Fibroblast of lung (primary cell): ENCODE data around the gene PDE2A. TPM values are rescaled to one million over a fixed set of nuclear protein-coding genes. Genes with fewer than 3 reads are reported as not detected.

Experiments used
- DNase-seq, 2 donors: peaks; one replicate each; pipeline versions ENCODE4 v3.0.0 to v3.0.0-alpha.2; 2010; ENCODE audit warnings: low read depth in 2 of 2
- H2AFZ ChIP-seq: 2 replicates; pipeline ENCODE4 v1.5.1; 2012; ENCODE audit warnings: low read length, control low read depth, inconsistent platforms
- H3K27ac ChIP-seq: 2 replicates; pipeline ENCODE4 v1.5.1; 2011; ENCODE audit warnings: low read length, control low read depth; ENCODE audit not compliant: insufficient read depth
- H3K27me3 ChIP-seq: 2 replicates; pipeline ENCODE4 v1.5.1; 2011; ENCODE audit warnings: mild to moderate bottlenecking, low read length; ENCODE audit not compliant: control insufficient read depth, insufficient read depth
- H3K36me3 ChIP-seq: 2 replicates; pipeline ENCODE4 v1.5.1; 2011; ENCODE audit warnings: low read length; ENCODE audit not compliant: control insufficient read depth, insufficient read depth
- H3K4me1 ChIP-seq: 2 replicates; pipeline ENCODE4 v1.5.1; 2011; ENCODE audit warnings: low read length; ENCODE audit not compliant: control insufficient read depth, insufficient read depth; ENCODE audit errors: extremely low read depth
- H3K4me2 ChIP-seq: 2 replicates; pipeline ENCODE4 v1.5.1; 2011; ENCODE audit warnings: low read length, control low read depth; ENCODE audit not compliant: insufficient read depth; ENCODE audit errors: extremely low read depth
- H3K4me3 ChIP-seq, 4 experiments: fragments of 200-600 bp in 1 of 4; sonication (generic) in 1 of 4; replicated peaks in 1 of 4; 2 replicates each; pipeline ENCODE4 v1.5.1; 2011 to 2016; ENCODE audit warnings: low read length in 4 of 4, low read depth in 3 of 4, mild to moderate bottlenecking in 3 of 4, control low read depth in 2 of 4, inconsistent platforms in 1 of 4, mixed read lengths in 1 of 4; ENCODE audit not compliant: insufficient read depth in 1 of 4; ENCODE audit errors: control extremely low read depth in 1 of 4
- H3K79me2 ChIP-seq: 2 replicates; pipeline ENCODE4 v1.5.1; 2012; ENCODE audit warnings: mild to moderate bottlenecking, low read length, inconsistent platforms; ENCODE audit not compliant: control insufficient read depth, insufficient read depth
- H3K9ac ChIP-seq: 2 replicates; pipeline ENCODE4 v1.5.1; 2011; ENCODE audit warnings: mild to moderate bottlenecking, low read length, control low read depth; ENCODE audit not compliant: insufficient read depth
- H3K9me3 ChIP-seq: 2 replicates; pipeline ENCODE4 v1.5.1; 2012; ENCODE audit warnings: low read depth, low read length; ENCODE audit not compliant: control insufficient read depth, insufficient read depth
- H4K20me1 ChIP-seq: 2 replicates; pipeline ENCODE4 v1.5.1; 2011; ENCODE audit warnings: low read length; ENCODE audit not compliant: control insufficient read depth, insufficient read depth; ENCODE audit errors: extremely low read depth
- EZH2 ChIP-seq: IDR thresholded peaks from 2 replicates; pipeline ENCODE4 v1.5.1; 2012; ENCODE audit warnings: low read length, control low read depth, mild to moderate bottlenecking; ENCODE audit errors: missing control alignments
- polyA plus RNA-seq, 2 donors: library from polyadenylated mRNA; depleted of rRNA in 1 of 2; stranded (reverse) in 1 of 2; unstranded in 1 of 2; fragments of >200 nt; gene quantifications; 2 replicates each; pipeline ENCODE4 v1.2.1, GENCODE V29; 2011 to 2012; ENCODE audit warnings: missing spikeins in 1 of 2
- total RNA-seq: library from RNA; depleted of rRNA; stranded (reverse); fragments of >200 nt; gene quantifications from 2 replicates; pipeline ENCODE4 v1.2.1, GENCODE V29; 2014
- TF ChIP-seq, protein P1 (sequence below), 2 donors: IDR thresholded peaks in 1 of 2; conservative IDR thresholded peaks in 1 of 2; 1 replicate in 1 of 2; 2 replicates in 1 of 2; pipeline ENCODE4 v1.5.1; 2011 to 2012; ENCODE audit warnings: low read length in 2 of 2, control low read depth in 1 of 2, inconsistent platforms in 1 of 2, low read depth in 1 of 2, mild to moderate bottlenecking in 1 of 2

PDE2A gene
- total and polyA plus RNA-seq, 2 donors (not counting 1 experiment from before 2014, with no cell fraction given), result 0.50 to 2.6 TPM

DNA sequence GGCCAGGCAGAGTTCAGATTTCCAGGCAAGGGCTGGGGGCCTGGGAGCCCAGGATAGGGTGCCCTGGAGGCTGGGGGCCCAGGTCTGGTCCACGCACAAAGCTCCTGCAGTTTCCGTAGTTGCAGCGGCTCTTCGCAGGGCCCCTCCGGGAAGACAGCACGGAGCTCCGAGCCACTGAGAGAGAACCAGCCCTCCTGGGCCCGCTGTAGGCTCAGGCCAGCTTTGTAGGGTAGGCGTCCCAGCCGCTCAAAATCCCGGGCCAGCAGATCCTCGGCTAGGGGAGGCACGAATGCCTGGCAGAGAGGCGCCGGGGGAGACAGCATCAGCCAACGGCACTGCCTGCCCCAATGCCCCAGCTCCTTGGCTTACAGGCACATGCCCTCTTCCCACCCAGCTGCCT lies 23.6 kb upstream of the PDE2A start:
- no peaks in the 10 kb centered on the region for H3K9me3 ChIP-seq
- H4K20me1 ChIP-seq, result no peaks in the 10 kb centered on the region
- no peak overlapping the region for H3K9ac ChIP-seq
- no peaks in the 10 kb centered on the region for H3K79me2 ChIP-seq
- DNase-seq, result no peak
- no peaks in the 10 kb centered on the region for H3K27me3 ChIP-seq
- no peak overlapping the region for H3K27ac ChIP-seq
- no peak overlapping the region for H2AFZ ChIP-seq
- no peak overlapping the region for H3K4me3 ChIP-seq
- peaks cover 6% of the 10 kb centered on the region for H3K4me1 ChIP-seq
- TF ChIP-seq, protein P1, sequence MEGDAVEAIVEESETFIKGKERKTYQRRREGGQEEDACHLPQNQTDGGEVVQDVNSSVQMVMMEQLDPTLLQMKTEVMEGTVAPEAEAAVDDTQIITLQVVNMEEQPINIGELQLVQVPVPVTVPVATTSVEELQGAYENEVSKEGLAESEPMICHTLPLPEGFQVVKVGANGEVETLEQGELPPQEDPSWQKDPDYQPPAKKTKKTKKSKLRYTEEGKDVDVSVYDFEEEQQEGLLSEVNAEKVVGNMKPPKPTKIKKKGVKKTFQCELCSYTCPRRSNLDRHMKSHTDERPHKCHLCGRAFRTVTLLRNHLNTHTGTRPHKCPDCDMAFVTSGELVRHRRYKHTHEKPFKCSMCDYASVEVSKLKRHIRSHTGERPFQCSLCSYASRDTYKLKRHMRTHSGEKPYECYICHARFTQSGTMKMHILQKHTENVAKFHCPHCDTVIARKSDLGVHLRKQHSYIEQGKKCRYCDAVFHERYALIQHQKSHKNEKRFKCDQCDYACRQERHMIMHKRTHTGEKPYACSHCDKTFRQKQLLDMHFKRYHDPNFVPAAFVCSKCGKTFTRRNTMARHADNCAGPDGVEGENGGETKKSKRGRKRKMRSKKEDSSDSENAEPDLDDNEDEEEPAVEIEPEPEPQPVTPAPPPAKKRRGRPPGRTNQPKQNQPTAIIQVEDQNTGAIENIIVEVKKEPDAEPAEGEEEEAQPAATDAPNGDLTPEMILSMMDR (conservative IDR thresholded peaks at IDR 0.05 in 1 of 2, IDR thresholded peaks at IDR 0.05 in 1 of 2; ENCODE audit: low read depth in 1 of 2, low read length in 2 of 2), result no peak
- no peak for TF ChIP-seq EZH2
- H3K36me3 ChIP-seq, result peaks cover 36% of the 10 kb centered on the region
- H3K4me2 ChIP-seq, result no peak overlapping the region

- H3K36me3 ChIP-seq, result peaks cover 36% of the 10 kb centered on the region
Observed at GRCh38 chr11:72696866-72697700, 22.9 kb upstream of the PDE2A start.

DNA sequence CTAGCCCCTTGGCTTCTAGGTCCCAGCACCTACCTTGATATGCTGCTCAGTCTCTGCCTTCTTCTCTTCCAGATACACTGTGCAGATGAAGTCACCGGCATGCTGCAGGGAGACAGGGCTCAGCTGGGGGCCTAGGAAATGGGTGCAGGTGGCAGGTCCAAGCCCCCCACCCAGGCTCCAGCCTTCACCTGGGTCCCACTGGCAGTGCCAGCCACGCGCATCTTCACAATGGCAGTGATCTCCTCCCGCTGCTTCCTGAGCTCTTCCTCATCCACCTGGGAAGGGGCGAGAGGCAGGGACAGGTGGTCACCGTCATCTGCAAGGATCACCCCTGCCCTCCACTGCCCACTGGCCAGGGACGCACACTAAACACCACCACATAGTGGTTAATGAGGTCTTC lies 21.1 kb upstream of the PDE2A start:
- no peaks in the 10 kb centered on the region for H3K9me3 ChIP-seq
- no peak overlapping the region for H3K4me3 ChIP-seq
- peaks cover 33% of the 10 kb centered on the region for H3K36me3 ChIP-seq
- no peaks in the 10 kb centered on the region for H3K27me3 ChIP-seq
- TF ChIP-seq EZH2, result no peak
- TF ChIP-seq, protein P1 (conservative IDR thresholded peaks at IDR 0.05 in 1 of 2, IDR thresholded peaks at IDR 0.05 in 1 of 2; ENCODE audit: low read depth in 1 of 2, low read length in 2 of 2), result no peak
- no peaks in the 10 kb centered on the region for H3K79me2 ChIP-seq
- no peak for DNase-seq
- no peak overlapping the region for H3K9ac ChIP-seq
- H3K27ac ChIP-seq, result no peak overlapping the region
- no peaks in the 10 kb centered on the region for H3K4me1 ChIP-seq
- H2AFZ ChIP-seq, result no peak overlapping the region
- no peak overlapping the region for H3K4me2 ChIP-seq
- no peaks in the 10 kb centered on the region for H4K20me1 ChIP-seq

More at GRCh38 chr11:72696866-72697700, 22.9 kb upstream of the PDE2A start:
- Histone ChIP-seq H3K27me3 (no peaks in the 10 kb centered on the region), H3K4me1 (no peaks in the 10 kb centered on the region), H3K4me3 (no peak overlapping the region), H3K9me3 (no peaks in the 10 kb centered on the region), H3K4me2 (no peak overlapping the region), H3K27ac (no peak overlapping the region), H3K79me2 (no peaks in the 10 kb centered on the region), H3K9ac (no peak overlapping the region), H2AFZ (no peak overlapping the region), H4K20me1 (no peaks in the 10 kb centered on the region)
- TF ChIP-seq, protein P1 (conservative IDR thresholded peaks at IDR 0.05 in 1 of 2, IDR thresholded peaks at IDR 0.05 in 1 of 2; ENCODE audit: low read depth in 1 of 2, low read length in 2 of 2), result no peak
- no peak for TF ChIP-seq EZH2
- DNase-seq, result peak in 1 of 2 donors; percentile 24
